Bronchial epithelial cell (primary cell): ENCODE results near the gene CSRNP2. TPM values are rescaled to one million over a fixed set of nuclear protein-coding genes. Genes with fewer than 3 reads are reported as not detected.

Source experiments
- DNase-seq: peaks from one replicate; pipeline ENCODE4 v3.0.0-alpha.2; 2010; ENCODE audit warnings: low read depth
- FAIRE-seq: peaks from 2 replicates; lab custom pipeline; 2011; peaks lifted over from hg19 to GRCh38; lab: Jason Lieb, UNC
- H3K27me3 ChIP-seq: 2 replicates; pipeline ENCODE4 v1.5.1; 2011; ENCODE audit warnings: low read length; ENCODE audit not compliant: control insufficient read depth, insufficient read depth
- H3K36me3 ChIP-seq: 2 replicates; pipeline ENCODE4 v1.5.1; 2011; ENCODE audit warnings: low read length; ENCODE audit not compliant: control insufficient read depth, insufficient read depth
- H3K4me3 ChIP-seq: 2 replicates; pipeline ENCODE4 v1.5.1; 2011; ENCODE audit warnings: mild to moderate bottlenecking, low read depth, low read length, control low read depth
- total RNA-seq: library from RNA; depleted of rRNA; stranded (reverse); fragments of >200 nt; gene quantifications from 2 replicates; pipeline ENCODE4 v1.2.1, GENCODE V29; 2014
- TF ChIP-seq, protein P1 (sequence below): IDR thresholded peaks from 2 replicates; pipeline ENCODE4 v1.5.1; 2011; ENCODE audit warnings: mild to moderate bottlenecking, moderate library complexity, low read length, control low read depth, inconsistent platforms; ENCODE audit not compliant: insufficient read depth, severe bottlenecking

CSRNP2 gene
- total RNA-seq, 1 donor from 2014 or later = 14.5 TPM

DNA sequence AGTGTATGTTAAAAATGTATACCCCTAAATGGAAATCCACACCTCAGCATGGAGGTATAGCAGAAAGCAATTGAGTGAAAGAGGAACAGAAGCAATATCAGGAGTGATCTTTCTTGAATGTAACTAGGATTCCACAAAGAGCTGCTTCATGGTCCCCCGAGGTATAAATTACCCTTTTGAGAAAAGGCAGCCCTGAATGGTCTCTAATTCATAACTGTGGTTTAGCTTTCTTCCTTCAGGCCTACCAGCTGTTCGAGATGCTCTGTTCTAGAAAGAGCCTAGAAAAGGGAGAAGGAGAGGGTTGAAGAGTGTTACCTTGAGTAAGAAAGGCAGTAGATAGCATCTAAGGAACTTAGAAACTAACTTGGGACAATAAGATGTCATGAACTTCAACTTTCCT lies 42.9 kb upstream of the CSRNP2 start:
- H3K36me3 ChIP-seq = peaks cover 3% of the 10 kb centered on the region
- DNase-seq (no peak), FAIRE-seq (no peak)
- TF ChIP-seq, protein P1, sequence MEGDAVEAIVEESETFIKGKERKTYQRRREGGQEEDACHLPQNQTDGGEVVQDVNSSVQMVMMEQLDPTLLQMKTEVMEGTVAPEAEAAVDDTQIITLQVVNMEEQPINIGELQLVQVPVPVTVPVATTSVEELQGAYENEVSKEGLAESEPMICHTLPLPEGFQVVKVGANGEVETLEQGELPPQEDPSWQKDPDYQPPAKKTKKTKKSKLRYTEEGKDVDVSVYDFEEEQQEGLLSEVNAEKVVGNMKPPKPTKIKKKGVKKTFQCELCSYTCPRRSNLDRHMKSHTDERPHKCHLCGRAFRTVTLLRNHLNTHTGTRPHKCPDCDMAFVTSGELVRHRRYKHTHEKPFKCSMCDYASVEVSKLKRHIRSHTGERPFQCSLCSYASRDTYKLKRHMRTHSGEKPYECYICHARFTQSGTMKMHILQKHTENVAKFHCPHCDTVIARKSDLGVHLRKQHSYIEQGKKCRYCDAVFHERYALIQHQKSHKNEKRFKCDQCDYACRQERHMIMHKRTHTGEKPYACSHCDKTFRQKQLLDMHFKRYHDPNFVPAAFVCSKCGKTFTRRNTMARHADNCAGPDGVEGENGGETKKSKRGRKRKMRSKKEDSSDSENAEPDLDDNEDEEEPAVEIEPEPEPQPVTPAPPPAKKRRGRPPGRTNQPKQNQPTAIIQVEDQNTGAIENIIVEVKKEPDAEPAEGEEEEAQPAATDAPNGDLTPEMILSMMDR = no peak
- no peaks in the 10 kb centered on the region for H3K27me3 ChIP-seq
- H3K4me3 ChIP-seq = no peak overlapping the region

GRCh38 chr12:51124504-51124903 lies 41.1 kb upstream of the CSRNP2 start:
- TF ChIP-seq, protein P1 = no peak
- no peak for FAIRE-seq
- H3K27me3 ChIP-seq = no peaks in the 10 kb centered on the region
- H3K36me3 ChIP-seq = peaks cover 3% of the 10 kb centered on the region
- H3K4me3 ChIP-seq = no peak overlapping the region
- no peak for DNase-seq

DNA sequence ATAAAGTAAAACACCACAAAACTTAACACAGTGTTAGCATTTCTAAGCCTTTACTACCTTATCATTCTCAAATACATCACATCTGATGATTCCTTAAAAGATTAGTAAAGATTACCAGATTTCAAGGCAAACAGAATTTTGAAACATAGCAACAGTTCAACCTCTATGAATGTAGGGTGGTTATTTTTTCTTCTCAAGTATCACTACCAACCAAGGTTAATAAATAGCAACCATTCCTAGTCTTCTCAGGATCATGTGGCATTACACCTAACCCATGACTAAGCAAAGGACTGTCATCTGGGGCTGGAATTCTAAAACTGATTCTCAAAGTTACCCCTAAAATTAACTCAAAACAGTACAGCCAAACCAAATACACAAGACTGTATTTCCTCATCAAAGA lies 39.4 kb upstream of the CSRNP2 start:
- H3K4me3 ChIP-seq = no peak overlapping the region
- DNase-seq (peak; percentile 13), FAIRE-seq (no peak)
- no peaks in the 10 kb centered on the region for H3K27me3 ChIP-seq
- peaks cover 3% of the 10 kb centered on the region for H3K36me3 ChIP-seq
- TF ChIP-seq, protein P1 = no peak

DNA sequence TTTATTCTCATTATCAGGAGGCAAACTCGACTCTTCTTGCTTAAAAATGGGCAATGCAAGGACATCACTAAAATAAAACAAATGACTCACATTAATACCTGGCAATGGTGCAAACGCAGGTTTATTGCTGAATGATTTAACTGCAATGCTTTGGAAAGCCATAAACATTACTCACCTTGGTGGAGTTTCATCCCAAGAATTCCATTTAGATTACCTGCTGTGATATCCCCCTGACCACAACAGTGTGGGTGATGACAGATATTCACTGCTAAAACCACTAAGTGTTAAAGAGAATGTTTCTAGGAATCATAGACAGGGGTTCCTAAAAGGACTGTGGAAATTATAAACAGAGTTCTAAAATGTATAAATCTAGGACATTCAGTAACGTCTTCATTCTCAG lies 35.3 kb upstream of the CSRNP2 start:
- TF ChIP-seq, protein P1 = no peak
- peaks cover 1% of the 10 kb centered on the region for H3K36me3 ChIP-seq
- FAIRE-seq (no peak), DNase-seq (peak; percentile 99)
- H3K27me3 ChIP-seq = no peaks in the 10 kb centered on the region
- H3K4me3 ChIP-seq = no peak overlapping the region

DNA sequence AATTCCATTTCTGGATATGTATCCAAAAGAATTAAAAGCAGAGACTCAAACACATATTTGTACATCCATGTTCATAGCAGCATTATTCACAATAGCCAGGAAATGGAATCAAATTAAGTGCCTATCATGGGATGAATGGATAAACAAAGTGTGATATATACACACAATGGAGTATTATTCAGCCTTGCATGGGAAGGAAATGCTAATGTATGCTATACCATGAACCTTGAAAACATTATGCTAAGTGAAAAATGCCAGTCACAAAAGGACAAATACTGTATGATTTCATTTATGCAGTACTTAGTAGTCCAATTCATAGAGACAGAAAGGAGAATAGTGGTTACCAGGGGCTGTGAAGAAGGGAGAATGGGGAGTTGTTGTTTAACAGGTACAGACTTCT lies 32.1 kb upstream of the CSRNP2 start:
- Histone ChIP-seq H3K36me3 (peaks cover 1% of the 10 kb centered on the region), H3K4me3 (no peak overlapping the region), H3K27me3 (no peaks in the 10 kb centered on the region)
- FAIRE-seq = no peak
- TF ChIP-seq, protein P1 = no peak
- no peak for DNase-seq

DNA sequence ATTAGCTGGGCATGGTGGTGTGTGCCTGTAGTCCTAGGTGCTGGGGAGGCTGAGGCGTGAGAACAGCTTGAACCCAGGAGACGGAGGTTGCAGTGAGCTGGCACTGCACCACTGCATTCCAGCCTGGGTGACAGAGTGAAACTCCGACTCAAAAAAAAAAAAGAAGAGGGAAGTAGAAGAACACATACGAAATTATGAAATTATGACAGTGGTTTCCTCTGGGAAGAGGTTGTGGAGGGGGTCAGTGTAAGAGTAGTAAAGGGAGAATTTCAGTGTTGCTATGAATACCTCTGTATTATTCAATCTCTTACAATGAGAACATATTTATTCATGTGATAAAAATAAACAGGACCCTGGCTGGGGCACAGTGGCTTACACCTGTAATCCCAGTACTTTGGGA lies 24.7 kb upstream of the CSRNP2 start:
- TF ChIP-seq, protein P1 = no peak
- Histone ChIP-seq H3K4me3 (no peak overlapping the region), H3K27me3 (no peaks in the 10 kb centered on the region), H3K36me3 (peaks cover 14% of the 10 kb centered on the region)
- FAIRE-seq = no peak
- DNase-seq = no peak
